Epithelial cell of proximal tubule (primary cell): ENCODE results near the gene TPO. TPM values are rescaled to one million over a fixed set of nuclear protein-coding genes. Genes with fewer than 3 reads are reported as not detected.
"Not testable (repeated sequence)": the region's sequence is repeated elsewhere in the genome, so short reads cannot be mapped to it uniquely, and the experiment has no call there.

ENCODE experiments used
- DNase-seq: peaks from one replicate; pipeline ENCODE4 v3.0.0-alpha.2; 2011; ENCODE audit warnings: low read depth
- H3K4me3 ChIP-seq: 2 replicates; pipeline ENCODE4 v1.5.1; 2011; ENCODE audit warnings: low read depth, mild to moderate bottlenecking, low read length
- CTCF ChIP-seq: conservative IDR thresholded peaks from 2 replicates; pipeline ENCODE4 v1.5.1; 2012; ENCODE audit warnings: low read depth, mild to moderate bottlenecking, low read length
- total RNA-seq: library from RNA; depleted of rRNA; stranded (reverse); fragments of >200 nt; gene quantifications from 2 replicates; pipeline ENCODE4 v1.2.3, GENCODE V29; 2015

TPO gene
- total RNA-seq, 1 donor from 2014 or later, result not detected

GRCh38 chr2:1374287-1374686 lies 39.0 kb upstream of the TPO start:
- H3K4me3 ChIP-seq, result no peak overlapping the region
- DNase-seq, result no peak
- TF ChIP-seq CTCF, result no peak

DNA sequence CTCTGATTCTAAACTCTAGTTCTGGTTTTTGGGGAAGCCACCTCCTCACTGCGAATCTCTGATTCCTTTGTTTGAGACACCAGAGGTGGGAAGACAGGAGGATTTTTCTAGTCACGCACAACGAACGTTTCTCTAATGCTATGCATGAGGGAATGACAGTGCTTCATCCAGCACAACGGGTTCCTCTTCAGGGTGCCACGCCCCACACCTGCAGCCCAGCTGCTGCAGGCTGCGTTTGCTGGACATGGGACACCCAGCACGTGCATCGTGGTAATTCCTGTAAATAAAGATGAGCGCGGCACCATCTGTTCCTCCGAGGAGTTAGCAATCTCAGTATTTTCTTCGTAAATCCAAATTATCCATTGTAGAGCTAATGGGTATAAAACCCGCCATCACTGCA lies 37.5 kb upstream of the TPO start:
- TF ChIP-seq CTCF, result no peak
- DNase-seq, result no peak
- no peak overlapping the region for H3K4me3 ChIP-seq

DNA sequence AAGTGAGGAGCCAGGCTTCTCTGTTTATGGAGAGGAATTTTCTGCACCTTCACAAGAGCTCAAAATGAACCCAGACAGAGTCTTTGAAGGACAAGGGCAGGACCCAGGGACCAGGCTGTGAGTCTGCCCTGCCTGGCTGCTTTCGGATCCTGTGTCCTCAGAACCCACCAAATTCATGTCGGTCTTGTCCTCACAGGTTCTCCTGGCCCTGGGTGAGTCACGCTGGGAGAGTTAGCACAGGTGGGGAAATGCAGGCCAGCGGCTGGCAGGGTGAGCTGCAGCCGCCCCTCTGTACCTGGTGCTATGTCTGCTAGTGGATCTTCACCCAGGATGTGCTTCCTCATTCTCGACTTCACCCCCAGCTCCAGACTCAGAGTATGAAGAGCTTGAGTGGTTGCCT lies 35.8 kb upstream of the TPO start:
- H3K4me3 ChIP-seq, result no peak overlapping the region
- DNase-seq, result no peak
- TF ChIP-seq CTCF, result no peak

DNA sequence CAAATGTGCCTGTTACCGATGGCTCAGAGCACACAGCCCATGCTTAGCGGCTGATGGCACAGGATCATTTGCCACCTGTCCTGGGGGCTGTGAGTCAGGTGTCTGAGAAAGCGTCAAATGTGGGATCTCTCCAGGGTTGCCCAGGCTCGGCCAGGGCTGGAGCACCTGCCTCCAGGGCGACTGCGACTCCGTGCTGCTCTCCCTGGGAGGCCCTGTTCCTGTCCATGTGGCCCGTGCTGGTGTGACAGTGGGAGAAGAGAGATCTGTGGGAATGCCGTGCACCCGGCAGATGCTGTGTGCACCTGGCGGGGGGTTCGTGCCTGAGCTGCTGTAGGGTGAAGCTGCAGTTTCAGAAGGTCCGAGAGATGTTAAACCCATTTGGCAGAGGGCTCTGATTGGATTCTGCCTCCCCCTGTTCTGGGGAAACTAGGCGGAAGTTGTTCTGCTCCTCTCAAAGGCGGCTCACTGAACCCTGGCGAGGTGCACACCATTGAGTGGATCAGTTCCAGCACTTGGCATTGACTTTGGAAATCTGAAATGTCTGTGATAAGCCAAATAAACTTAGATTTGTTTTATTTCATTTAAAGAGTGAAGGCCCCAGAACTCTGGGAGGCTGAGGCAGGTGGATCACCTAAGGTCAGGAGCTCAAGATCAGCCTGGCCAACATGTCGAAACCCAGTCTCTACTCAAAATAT lies 34.7 kb upstream of the TPO start:
- no peak overlapping the region for H3K4me3 ChIP-seq
- DNase-seq, result no peak
- no peak for TF ChIP-seq CTCF

DNA sequence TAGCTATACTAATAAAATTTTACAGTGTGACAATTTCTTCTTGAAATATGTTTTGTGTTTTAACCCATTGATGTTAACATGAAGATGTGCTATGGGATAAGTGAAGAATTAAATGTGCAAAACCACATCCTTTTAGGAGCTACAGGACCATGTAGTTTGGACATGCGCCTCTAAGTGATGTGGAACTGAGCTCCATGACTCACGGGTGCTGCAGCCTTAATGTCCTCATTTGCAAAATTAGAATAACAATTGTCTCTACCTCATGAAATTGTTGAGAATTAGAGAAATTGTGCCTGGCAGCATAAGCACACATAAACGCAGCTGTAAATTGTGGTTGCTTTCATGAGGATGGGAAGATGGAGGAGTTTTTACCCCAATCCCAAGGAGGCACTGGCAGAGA lies 31.6 kb upstream of the TPO start:
- H3K4me3 ChIP-seq, result no peak overlapping the region
- TF ChIP-seq CTCF, result no peak
- DNase-seq, result no peak

DNA sequence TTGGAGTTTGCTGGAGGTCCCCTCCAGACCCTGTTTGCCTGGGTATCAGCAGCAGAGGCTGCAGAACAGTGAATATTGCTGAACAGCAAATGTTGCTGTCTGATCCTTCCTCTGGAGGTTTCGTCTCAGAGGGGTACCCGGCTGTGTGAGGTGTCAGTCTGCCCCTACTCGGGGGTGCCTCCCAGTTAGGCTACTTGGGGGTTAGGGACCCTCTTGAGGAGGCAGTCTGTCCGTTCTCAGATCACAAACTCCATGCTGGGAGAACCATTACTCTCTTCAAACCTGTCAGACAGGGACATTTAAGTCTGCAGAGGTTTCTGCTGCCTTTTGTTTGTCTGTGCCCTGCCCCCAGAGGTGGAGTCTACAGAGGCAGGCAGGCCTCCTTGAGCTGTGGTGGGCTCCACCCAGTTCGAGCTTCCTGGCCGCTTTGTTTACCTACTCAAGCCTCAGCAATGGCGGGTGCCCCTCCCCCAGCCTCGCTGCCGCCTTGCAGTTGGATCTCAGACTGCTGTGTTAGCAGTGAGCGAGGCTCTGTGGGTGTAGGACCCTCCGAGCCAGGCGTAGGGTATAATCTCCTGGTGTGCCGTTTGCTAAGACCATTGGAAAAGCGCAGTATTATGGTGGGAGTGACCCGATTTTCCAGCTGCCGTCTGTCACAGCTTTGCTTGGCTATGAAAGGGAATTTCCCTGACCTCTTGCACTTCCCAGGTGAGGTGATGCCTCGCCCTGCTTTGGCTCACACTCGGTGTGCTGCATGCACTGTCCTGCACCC lies 25.1 kb upstream of the TPO start:
- not testable (repeated sequence) for H3K4me3 ChIP-seq, DNase-seq

DNA sequence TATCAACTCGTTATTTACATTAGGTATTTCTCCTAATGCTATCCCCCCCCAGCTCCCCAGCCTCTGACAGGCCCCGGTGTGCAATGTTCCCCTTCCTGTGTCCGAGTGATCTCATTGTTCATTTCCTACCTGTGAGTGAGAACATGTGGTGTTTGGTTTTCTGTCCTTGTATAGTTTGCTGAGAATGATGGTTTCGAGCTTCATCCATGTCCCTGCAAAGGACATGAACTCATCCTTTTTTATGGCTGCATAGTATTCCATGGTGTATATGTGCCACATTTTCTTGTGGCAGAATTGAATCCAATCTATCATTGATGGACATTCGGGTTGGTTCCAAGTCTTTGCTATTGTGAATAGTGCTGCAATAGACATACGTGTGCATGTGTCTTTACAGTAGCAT lies 23.1 kb upstream of the TPO start:
- H3K4me3 ChIP-seq, DNase-seq: not testable (repeated sequence)

DNA sequence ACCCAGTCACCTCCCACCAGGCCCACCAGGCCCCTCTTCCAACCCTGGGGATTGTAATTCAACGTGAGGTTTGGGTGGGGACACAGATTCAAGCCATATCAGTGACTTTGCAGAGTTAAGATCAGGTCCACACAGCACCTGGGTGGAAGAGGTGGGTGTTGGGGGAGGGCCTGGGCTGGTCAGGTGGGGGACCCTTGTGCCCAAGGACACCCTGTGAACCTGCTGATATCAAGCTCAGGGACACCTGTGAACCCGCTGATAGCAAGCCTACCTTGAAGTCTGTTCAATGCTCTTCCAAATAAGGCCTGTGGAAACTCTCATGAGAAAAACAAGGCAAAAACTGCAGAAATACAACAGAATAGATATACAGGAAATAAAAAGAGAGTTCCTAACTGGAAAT lies 19.9 kb upstream of the TPO start:
- no peak for DNase-seq
- no peak for TF ChIP-seq CTCF
- no peak overlapping the region for H3K4me3 ChIP-seq
